Kidney capillary endothelial cell (primary cell): ENCODE data around the gene COPZ1.

Experiments
- DNase-seq: peaks from one replicate; pipeline ENCODE4 v3.0.0-alpha.2; 2018; ENCODE audit warnings: low spot score

Gene COPZ1

DNA sequence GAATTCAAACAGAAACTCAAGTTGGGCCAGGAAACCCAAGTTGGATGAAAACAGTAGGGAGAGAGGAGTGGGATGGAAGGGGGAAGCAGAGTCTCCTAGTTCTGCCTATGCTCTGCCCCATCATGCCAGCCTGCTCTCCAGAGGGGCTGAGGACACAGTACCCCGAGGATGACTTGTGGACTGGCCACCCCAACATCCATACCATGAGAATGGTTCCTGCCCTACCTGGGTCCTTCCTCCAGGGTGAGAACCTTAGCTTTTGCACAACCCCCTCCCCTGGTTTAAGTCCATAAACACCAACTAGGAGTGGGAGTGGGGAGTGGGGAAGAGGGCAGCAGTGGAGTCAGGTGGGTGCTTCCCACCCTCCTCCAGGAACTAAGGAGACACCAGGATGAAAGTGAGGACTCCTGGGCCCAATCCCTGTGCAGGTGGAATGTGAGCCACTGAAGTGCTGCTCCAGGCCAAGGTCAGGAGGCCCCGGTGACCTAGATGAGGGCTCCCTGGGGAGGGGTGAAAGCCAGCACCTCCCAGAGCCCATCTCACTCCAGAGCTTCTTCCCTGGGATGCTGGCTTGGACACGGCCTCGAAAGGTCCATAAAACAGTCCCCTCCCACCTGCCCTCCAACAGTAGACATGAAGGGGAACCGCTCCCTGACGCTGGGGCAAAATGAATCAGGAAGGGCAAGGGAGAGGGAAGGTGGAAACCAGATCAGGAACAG is 53.0 kb downstream of the COPZ1 start:
- no peak for DNase-seq

GRCh38 chr12:54378796-54379397 is 54.0 kb downstream of the COPZ1 start:
- no peak for DNase-seq

DNA sequence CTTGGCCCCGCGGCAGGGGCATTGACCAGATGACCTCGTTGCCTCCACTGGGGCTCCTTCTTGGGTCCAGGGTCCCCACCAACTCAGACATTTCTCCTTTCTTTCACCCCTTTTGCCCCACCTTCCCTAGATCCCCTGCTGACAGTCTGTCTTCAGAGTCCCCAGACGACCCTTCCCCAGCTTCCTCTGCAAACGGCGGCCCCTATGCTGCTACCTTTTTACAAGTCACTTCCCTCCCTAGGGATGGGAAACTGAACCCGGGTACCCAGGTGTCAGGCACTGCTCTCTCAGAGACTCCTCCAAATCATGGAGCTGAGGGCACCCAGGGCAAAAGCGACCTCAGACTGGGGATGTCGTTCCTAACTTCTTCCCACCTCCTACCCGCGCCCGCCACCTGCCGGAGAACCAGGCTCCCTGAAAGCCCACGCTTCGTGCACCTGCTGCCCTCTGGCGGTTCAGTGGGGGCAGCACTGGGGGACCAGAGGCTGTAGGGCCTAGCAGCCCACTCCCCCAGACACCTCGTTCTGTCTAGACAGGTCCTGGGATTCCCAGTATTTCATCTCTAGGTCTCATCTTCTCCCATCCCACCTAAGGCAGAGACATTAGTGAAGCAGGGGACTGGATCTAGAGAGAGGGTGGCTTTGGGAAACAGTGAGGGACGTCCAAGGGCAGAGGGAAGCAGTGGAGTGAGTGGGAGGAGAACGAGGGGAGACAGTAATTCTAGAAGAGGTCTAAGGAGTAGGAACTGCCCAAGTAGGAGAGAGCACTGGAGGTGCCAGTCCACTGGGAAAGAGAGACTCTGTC is 54.7 kb downstream of the COPZ1 start:
- peak; percentile 82 for DNase-seq

- DNase-seq: no peak
Measured at GRCh38 chr12:54381136-54381535, 56.2 kb downstream of the COPZ1 start.

DNA sequence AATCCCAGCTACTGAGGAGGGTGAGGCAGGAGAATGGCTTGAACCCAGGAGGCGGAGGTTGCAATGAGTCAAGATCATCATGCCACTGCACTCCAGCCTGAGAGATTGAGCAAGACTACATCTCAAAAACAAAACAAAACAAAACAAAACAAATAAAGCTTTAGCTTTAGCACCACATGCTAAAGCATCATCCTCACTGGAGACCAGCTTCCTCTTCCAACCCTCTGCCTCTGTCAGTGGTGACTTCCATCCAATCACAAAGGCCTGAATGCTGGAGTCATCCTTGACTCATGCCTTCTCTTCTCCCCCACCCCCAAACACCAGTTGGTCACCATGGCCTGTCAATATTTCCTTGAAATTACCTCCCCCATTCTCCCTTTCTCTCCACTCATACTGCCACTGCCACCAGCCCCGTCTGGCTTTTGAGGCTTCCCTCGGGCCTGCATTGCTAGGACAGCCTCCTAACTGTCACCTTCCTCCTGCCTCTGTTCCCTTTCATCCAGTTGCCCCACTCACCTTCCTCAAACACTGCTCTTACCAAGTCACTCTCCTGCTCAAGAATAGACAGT is 58.2 kb downstream of the COPZ1 start:
- DNase-seq: peak; percentile 91

GRCh38 chr12:54384591-54385041 is 59.7 kb downstream of the COPZ1 start, which contains the start of gene ZNF385A:
Gene ZNF385A, minus strand, starts transcription at chr12:54384733. Its CDS starts 219 bp downstream, at chr12:54384514.
- no peak for DNase-seq

DNA sequence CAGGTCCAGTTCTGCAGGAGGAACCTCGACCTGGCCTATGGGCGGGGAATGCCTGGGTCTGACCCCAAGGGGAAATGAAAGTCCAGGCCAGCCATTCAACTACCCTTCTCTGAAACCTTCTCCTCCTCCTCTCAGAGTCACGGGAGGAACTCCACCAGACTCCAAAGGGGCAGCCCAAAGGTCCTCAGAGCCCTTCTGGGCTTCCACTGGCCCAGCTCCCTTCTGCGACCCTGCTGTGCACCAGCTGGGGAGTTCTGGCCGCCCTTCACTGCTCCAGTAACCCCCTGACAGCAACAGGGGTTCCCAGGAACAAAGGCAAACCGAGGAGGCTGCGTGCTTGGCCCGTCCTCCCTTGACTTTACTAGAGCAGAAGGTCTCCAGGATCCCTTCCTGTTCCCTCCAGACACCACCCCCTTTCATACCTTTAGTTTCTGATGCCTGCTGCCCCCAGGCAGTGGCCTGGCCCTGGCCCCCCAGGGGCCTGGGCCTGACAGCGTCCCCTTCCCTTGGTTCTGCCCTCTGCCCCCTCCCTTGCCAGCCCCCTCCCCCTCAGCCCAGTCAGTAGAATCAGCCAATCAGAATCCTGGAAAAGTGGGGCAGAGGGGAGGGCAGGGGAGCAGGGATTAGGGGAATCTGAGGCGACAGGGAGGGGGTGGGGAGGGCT is 60.5 kb downstream of the COPZ1 start:
- no peak for DNase-seq

- DNase-seq: no peak
Measured at GRCh38 chr12:54386403-54387113, 61.6 kb downstream of the COPZ1 start.

- no peak for DNase-seq
Measured at GRCh38 chr12:54387114-54387467, 62.2 kb downstream of the COPZ1 start.

- no peak for DNase-seq
Measured at GRCh38 chr12:54388237-54389133, 63.6 kb downstream of the COPZ1 start.

GRCh38 chr12:54389134-54389508 is 64.2 kb downstream of the COPZ1 start:
- DNase-seq: no peak

DNA sequence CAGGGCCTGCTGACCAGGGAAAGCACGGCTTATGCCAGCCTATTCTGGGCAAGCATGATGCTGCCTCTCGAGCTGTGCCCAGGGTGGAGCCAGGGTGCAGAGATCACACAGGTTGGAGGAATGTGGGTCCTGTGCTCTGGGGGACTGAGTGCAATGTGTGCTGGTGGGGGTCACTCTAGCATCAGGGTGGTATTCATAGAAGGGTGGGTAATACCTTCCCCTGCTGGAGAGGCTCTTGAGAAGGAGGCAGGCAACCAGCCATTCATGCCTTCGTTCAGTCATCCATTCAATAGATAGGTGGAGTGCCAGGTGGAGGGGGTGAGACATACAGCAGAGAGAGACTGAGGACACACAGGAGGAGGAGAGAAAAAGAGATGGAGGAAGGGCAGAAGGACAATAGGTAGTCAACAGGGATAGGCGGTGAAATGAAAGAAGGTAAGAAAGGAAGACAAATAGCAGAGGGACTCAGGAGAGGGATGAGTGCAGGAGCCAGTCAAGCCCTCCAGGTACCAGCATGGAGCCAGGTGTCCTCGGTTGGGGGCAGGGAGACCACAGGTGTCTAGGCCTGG is 64.8 kb downstream of the COPZ1 start:
- no peak for DNase-seq

DNA sequence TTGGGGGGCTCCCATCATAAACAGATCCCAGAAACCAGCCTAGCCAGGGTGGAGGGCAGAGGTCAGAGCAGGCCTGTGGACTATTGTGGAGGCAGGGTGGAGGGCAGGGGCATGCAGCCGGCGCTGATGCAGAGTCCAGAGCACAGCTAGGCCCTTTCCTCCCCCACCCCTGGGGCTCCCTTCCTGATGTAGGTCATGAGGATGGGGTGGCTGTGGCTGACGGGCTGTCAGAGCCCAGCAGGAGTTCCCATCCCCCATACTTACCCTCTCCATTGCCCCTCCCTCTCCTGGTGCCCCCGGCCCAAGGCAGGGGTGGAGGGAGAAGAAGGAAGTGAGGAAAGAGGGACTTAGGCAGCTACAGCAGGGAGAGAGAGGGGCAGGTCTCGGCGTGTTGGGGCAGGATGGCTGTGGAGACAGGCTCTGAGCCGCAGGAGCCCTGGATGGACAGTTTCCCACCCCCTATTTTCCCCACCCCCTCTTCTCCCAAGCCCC is 65.3 kb downstream of the COPZ1 start:
- no peak for DNase-seq

DNA sequence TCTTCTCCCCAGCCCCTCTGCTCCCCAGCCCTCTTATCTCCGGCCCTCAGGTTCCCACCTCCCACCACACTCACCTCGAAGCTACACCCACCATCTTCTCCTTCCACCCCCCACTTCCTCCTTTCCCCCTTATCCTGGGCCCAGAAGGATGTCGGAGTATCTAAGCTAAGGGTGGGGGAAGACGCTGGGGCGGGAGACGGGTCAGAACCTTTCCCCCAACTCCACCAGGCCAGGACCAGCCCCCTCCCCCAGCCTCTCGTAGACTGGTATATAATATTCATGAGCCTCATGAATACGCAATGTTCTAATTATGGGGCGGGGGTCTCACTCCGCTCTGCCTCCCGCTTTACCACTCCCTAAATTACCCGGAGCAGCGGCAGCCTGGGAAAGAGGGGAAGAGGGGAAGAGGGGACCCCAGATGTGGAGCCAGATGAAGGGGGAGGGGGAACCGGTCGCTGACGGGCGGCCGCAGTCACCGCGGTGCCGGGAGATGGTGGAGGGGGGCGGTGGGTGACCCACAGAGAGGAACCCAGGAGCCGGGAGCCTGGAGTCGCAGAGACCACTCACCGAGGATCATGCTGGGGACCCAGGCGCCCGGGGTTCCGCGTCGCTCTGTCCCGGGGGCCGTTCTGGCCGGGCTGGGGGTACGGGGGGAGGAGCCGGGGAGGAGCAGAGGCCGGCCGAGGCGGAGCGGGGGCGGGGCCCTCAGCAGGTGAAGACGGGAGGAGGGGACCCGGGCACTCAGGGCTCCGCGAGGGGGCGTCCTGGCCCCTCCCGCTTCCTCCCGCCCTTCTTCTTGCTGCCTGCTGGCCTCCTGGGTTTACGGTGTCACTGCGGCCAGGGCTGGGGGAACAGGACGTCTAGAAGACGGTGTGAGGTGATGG is 66.0 kb downstream of the COPZ1 start:
- DNase-seq: no peak

DNA sequence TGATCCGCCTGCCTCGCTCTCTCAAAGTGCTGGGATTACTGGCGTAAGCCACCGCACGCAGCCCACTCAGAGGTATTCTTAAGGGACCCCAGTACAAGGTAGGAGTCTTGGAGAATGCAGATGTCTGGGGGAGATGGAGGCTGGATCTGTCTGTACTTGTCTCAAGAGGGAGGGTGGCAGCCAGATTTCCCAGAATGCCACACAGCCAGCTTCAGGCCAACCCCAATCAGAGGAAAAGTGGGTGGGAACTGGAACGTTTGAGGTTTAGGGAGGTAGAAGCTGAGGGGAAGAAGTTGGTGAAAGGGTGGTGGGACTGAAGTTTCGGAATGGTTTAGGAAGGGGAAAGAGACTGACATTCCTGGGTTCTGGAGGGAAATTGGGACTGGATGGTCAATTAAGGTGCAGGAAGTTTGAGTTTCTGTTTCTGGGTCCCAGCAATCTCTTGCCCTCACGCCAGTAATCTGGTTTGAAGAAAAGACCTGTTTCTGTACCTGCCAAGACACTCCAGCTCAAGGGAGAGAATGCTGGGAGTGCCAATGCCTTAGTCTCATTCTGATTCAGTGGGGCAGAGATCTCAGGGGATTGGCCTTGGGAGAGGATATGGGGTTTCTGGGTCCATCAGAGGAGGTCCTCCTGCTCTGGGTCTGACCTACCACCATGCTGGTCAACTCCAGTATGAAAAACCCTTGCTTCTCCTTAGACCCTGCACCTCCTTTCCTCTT is 67.7 kb downstream of the COPZ1 start:
- no peak for DNase-seq

- no peak for DNase-seq
Measured at GRCh38 chr12:54393207-54393609, 68.3 kb downstream of the COPZ1 start.

DNA sequence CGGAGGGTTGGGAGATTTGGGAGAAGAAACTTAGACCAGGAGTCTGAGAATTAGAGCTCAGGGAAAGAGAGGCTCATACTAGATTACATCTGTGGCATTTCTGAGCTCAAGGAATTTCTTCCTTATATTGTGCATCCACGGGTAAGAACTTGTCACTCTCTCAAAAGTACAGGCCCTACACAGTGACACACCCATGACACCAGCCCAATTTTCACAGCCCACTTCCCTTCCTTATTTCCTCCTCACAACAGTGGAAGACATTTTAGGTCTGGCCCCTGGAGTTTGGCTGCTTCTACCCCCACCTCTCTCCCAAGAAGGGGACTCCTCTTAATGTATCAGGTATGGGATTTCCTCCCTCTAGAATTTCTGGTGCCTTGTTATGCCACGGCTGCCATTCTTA is 68.8 kb downstream of the COPZ1 start:
- DNase-seq: no peak

GRCh38 chr12:54394281-54394719 is 69.4 kb downstream of the COPZ1 start:
- no peak for DNase-seq
